ENCODE measurements around the gene EFCAB3.
"Not testable (repeated sequence)": the region's sequence is repeated elsewhere in the genome, so short reads cannot be mapped to it uniquely, and the experiment has no call there.

The EFCAB3 gene

GRCh38 chr17:62380253-62380652 lies at the start of gene EFCAB3:
Gene EFCAB3 (plus strand): TSS chr17:62380553. CDS start chr17:62382980, 2,427 bp downstream.
- DNase-seq (ENCODE audit: low read depth, low spot score) = no peak

GRCh38 chr17:62336527-62336926 lies 43.8 kb upstream of the EFCAB3 start:
- DNase-seq (ENCODE audit: low read depth, low spot score) = no peak

- DNase-seq (ENCODE audit: low read depth, low spot score) = no peak
Observed at GRCh38 chr17:62343764-62344270, 36.5 kb upstream of the EFCAB3 start.

GRCh38 chr17:62351176-62351575 lies 29.2 kb upstream of the EFCAB3 start:
- DNase-seq (ENCODE audit: low read depth, low spot score) = no peak

- DNase-seq (ENCODE audit: low read depth, low spot score) = no peak
Observed at GRCh38 chr17:62366191-62366590, 14.2 kb upstream of the EFCAB3 start.

- no peak for DNase-seq (ENCODE audit: low read depth, low spot score)
Observed at GRCh38 chr17:62381561-62381960, 1.2 kb downstream of the EFCAB3 start.

- DNase-seq (ENCODE audit: low read depth, low spot score) = no peak
Observed at GRCh38 chr17:62388856-62389255, 8.5 kb downstream of the EFCAB3 start.

GRCh38 chr17:62392908-62393307 lies 12.6 kb downstream of the EFCAB3 start:
- no peak for DNase-seq (ENCODE audit: low read depth, low spot score)

- no peak for DNase-seq (ENCODE audit: low read depth, low spot score)
Observed at GRCh38 chr17:62398891-62399290, 18.5 kb downstream of the EFCAB3 start.

- no peak for DNase-seq (ENCODE audit: low read depth, low spot score)
Observed at GRCh38 chr17:62405451-62405850, 25.1 kb downstream of the EFCAB3 start.

GRCh38 chr17:62413090-62413489 lies 32.7 kb downstream of the EFCAB3 start:
- not testable (repeated sequence) for DNase-seq (ENCODE audit: low read depth, low spot score)

- DNase-seq (ENCODE audit: low read depth, low spot score) = peak; percentile 83
Observed at GRCh38 chr17:62423647-62424461, 43.5 kb downstream of the EFCAB3 start, which contains the start of gene METTL2A. Gene METTL2A (plus strand): TSS chr17:62423897. CDS start chr17:62423903, 6 bp downstream.

- DNase-seq (ENCODE audit: low read depth, low spot score) = not testable (repeated sequence)
Observed at GRCh38 chr17:62426214-62426613, 45.9 kb downstream of the EFCAB3 start.

GRCh38 chr17:62435251-62435650 lies 54.9 kb downstream of the EFCAB3 start:
- not testable (repeated sequence) for DNase-seq (ENCODE audit: low read depth, low spot score)

- not testable (repeated sequence) for DNase-seq (ENCODE audit: low read depth, low spot score)
Observed at GRCh38 chr17:62441181-62441580, 60.8 kb downstream of the EFCAB3 start.

- DNase-seq (ENCODE audit: low read depth, low spot score) = no peak
Observed at GRCh38 chr17:62444063-62444462, 63.7 kb downstream of the EFCAB3 start.

GRCh38 chr17:62445791-62446190 lies 65.4 kb downstream of the EFCAB3 start:
- not testable (repeated sequence) for DNase-seq (ENCODE audit: low read depth, low spot score)

- not testable (repeated sequence) for DNase-seq (ENCODE audit: low read depth, low spot score)
Observed at GRCh38 chr17:62452195-62452594, 71.8 kb downstream of the EFCAB3 start.

- not testable (repeated sequence) for DNase-seq (ENCODE audit: low read depth, low spot score)
Observed at GRCh38 chr17:62453041-62453440, 72.7 kb downstream of the EFCAB3 start.

GRCh38 chr17:62453656-62454055 lies 73.3 kb downstream of the EFCAB3 start:
- not testable (repeated sequence) for DNase-seq (ENCODE audit: low read depth, low spot score)

GRCh38 chr17:62454111-62454510 lies 73.8 kb downstream of the EFCAB3 start:
- DNase-seq (ENCODE audit: low read depth, low spot score) = not testable (repeated sequence)

GRCh38 chr17:62456016-62456415 lies 75.7 kb downstream of the EFCAB3 start:
- DNase-seq (ENCODE audit: low read depth, low spot score) = no peak

GRCh38 chr17:62458483-62458882 lies 78.1 kb downstream of the EFCAB3 start:
- DNase-seq (ENCODE audit: low read depth, low spot score) = not testable (repeated sequence)

All from iPS DF 19.7 (cell line).